ENCODE results near the gene SERINC2.
"Not testable (repeated sequence)": the region's sequence is repeated elsewhere in the genome, so short reads cannot be mapped to it uniquely, and the experiment has no call there.

The SERINC2 gene

GRCh38 chr1:31386576-31387243 is 26.3 kb upstream of the SERINC2 start:
- not testable (repeated sequence) for DNase-seq

- no peak for DNase-seq
Observed at GRCh38 chr1:31387612-31388011, 25.4 kb upstream of the SERINC2 start.

GRCh38 chr1:31389616-31390015 is 23.4 kb upstream of the SERINC2 start:
- no peak for DNase-seq

- DNase-seq: no peak
Observed at GRCh38 chr1:31390071-31390470, 22.9 kb upstream of the SERINC2 start.

GRCh38 chr1:31393463-31393862 is 19.6 kb upstream of the SERINC2 start:
- no peak for DNase-seq

GRCh38 chr1:31394584-31395193 is 18.3 kb upstream of the SERINC2 start:
- no peak for DNase-seq

GRCh38 chr1:31396633-31397351 is 16.2 kb upstream of the SERINC2 start:
- DNase-seq: no peak

- no peak for DNase-seq
Observed at GRCh38 chr1:31397360-31398095, 15.5 kb upstream of the SERINC2 start.

GRCh38 chr1:31398246-31398645 is 14.8 kb upstream of the SERINC2 start:
- DNase-seq: no peak

- no peak for DNase-seq
Observed at GRCh38 chr1:31399976-31400375, 13.0 kb upstream of the SERINC2 start.

- no peak for DNase-seq
Observed at GRCh38 chr1:31400393-31400792, 12.6 kb upstream of the SERINC2 start.

GRCh38 chr1:31401241-31401640 is 11.8 kb upstream of the SERINC2 start:
- no peak for DNase-seq

- no peak for DNase-seq
Observed at GRCh38 chr1:31405578-31406245, 7.3 kb upstream of the SERINC2 start.

GRCh38 chr1:31407029-31407626 is 5.9 kb upstream of the SERINC2 start:
- DNase-seq: no peak

GRCh38 chr1:31408788-31409318 is 4.2 kb upstream of the SERINC2 start:
- DNase-seq: no peak

GRCh38 chr1:31409946-31410858 is 2.8 kb upstream of the SERINC2 start:
- no peak for DNase-seq

GRCh38 chr1:31410871-31411270 is 2.1 kb upstream of the SERINC2 start:
- no peak for DNase-seq

- no peak for DNase-seq
Observed at GRCh38 chr1:31412205-31412604, 808 bp upstream of the SERINC2 start.

GRCh38 chr1:31413405-31414001 is 490 bp downstream of the SERINC2 start:
- DNase-seq: no peak

GRCh38 chr1:31414980-31415370 is 2.0 kb downstream of the SERINC2 start:
- DNase-seq: no peak

- DNase-seq: no peak
Observed at GRCh38 chr1:31415658-31416057, 2.6 kb downstream of the SERINC2 start.

Data from cortex of kidney (tissue), 1 donor.